Liver (tissue), 3 donors: ENCODE data around the gene PLA1A.

Experiments used
- EGR1 ChIP-seq, 2 donors: IDR thresholded peaks; 2 replicates each; pipeline ENCODE4 v1.6.1; 2016 to 2018; ENCODE audit warnings: antibody characterized with exemption in 2 of 2, low read depth in 2 of 2
- FOXA2 ChIP-seq: IDR thresholded peaks from 2 replicates; pipeline ENCODE4 v1.6.1; 2016; ENCODE audit warnings: antibody characterized with exemption
- GABPA ChIP-seq, 2 donors: IDR thresholded peaks in 1 of 2; conservative IDR thresholded peaks in 1 of 2; 2 replicates each; pipeline ENCODE4 v1.6.1; 2016; ENCODE audit warnings: antibody characterized with exemption in 2 of 2, mild to moderate bottlenecking in 1 of 2, moderate library complexity in 1 of 2
- JUND ChIP-seq, 2 donors: IDR thresholded peaks; 2 replicates each; pipeline ENCODE4 v1.6.1; 2016; ENCODE audit warnings: antibody characterized with exemption in 2 of 2
- RAD21 ChIP-seq, 2 donors: IDR thresholded peaks; 2 replicates each; pipeline ENCODE4 v1.6.1; 2016; ENCODE audit warnings: antibody characterized with exemption in 2 of 2, mild to moderate bottlenecking in 2 of 2
- RXRA ChIP-seq, 2 donors: IDR thresholded peaks; 2 replicates each; pipeline ENCODE4 v1.6.1; 2017 to 2018; ENCODE audit warnings: antibody characterized with exemption in 2 of 2, mild to moderate bottlenecking in 1 of 2
- SP1 ChIP-seq: IDR thresholded peaks from 2 replicates; pipeline ENCODE4 v1.6.1; 2018; ENCODE audit warnings: antibody characterized with exemption, mild to moderate bottlenecking
- TAF1 ChIP-seq: conservative IDR thresholded peaks from 2 replicates; pipeline ENCODE4 v1.6.1; 2016; ENCODE audit warnings: antibody characterized with exemption, mild to moderate bottlenecking
- TF ChIP-seq, protein P1 (sequence below): fragments of 150-350 bp; IDR thresholded peaks from 2 replicates; pipeline ENCODE4 v1.5.1; 2017; ENCODE audit warnings: improper control_type of control experiment, low read depth, low read length; ENCODE audit not compliant: missing input control
- TF ChIP-seq, protein P2 (sequence below): IDR thresholded peaks from 2 replicates; pipeline ENCODE4 v1.6.1; 2016; ENCODE audit warnings: antibody characterized with exemption
- TF ChIP-seq, protein P3 (sequence below): IDR thresholded peaks from 2 replicates; pipeline ENCODE4 v1.6.1; 2016; ENCODE audit warnings: antibody characterized with exemption
- TF ChIP-seq, protein P4 (sequence below): IDR thresholded peaks from 2 replicates; pipeline ENCODE4 v1.6.1; 2016; ENCODE audit warnings: antibody characterized with exemption
- TF ChIP-seq, protein P5 (sequence below): IDR thresholded peaks from 2 replicates; pipeline ENCODE4 v1.6.1; 2016; ENCODE audit warnings: antibody characterized with exemption, mild to moderate bottlenecking
- donor health status: healthy.
- donor health status: healthy.

DNA sequence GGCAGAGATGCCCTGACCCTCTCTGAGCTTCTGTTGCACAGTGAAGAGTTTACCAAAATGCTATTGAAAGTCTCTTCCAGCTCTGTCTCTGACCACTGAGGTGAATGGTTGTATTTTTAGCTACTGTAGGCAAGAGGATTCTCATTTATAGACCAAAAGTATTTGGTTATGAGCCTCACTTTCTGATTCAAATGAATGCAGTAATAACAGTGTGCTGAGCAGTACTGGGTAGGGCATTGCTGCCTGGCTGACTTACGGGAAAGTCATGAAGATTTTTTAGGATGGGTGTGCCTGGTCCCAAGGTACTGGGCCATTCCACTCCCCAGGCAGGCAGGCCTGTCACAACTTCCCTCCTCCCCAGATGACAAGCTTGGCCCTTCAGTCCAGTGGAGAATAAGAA, 15.5 kb downstream of the PLA1A start:
- TF ChIP-seq, protein P1, sequence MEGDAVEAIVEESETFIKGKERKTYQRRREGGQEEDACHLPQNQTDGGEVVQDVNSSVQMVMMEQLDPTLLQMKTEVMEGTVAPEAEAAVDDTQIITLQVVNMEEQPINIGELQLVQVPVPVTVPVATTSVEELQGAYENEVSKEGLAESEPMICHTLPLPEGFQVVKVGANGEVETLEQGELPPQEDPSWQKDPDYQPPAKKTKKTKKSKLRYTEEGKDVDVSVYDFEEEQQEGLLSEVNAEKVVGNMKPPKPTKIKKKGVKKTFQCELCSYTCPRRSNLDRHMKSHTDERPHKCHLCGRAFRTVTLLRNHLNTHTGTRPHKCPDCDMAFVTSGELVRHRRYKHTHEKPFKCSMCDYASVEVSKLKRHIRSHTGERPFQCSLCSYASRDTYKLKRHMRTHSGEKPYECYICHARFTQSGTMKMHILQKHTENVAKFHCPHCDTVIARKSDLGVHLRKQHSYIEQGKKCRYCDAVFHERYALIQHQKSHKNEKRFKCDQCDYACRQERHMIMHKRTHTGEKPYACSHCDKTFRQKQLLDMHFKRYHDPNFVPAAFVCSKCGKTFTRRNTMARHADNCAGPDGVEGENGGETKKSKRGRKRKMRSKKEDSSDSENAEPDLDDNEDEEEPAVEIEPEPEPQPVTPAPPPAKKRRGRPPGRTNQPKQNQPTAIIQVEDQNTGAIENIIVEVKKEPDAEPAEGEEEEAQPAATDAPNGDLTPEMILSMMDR = no peak
- TF ChIP-seq, protein P2, sequence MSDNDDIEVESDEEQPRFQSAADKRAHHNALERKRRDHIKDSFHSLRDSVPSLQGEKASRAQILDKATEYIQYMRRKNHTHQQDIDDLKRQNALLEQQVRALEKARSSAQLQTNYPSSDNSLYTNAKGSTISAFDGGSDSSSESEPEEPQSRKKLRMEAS = no peak
- TF ChIP-seq TAF1 (no peak), RXRA (IDR thresholded peaks at IDR 0.05) (no peak), GABPA (IDR thresholded peaks at IDR 0.05 in 1 of 2, conservative IDR thresholded peaks at IDR 0.05 in 1 of 2) (no peak), EGR1 (IDR thresholded peaks at IDR 0.05; ENCODE audit: low read depth in 2 of 2) (no peak), FOXA2 (no peak), SP1 (no peak), RAD21 (IDR thresholded peaks at IDR 0.05) (no peak), JUND (IDR thresholded peaks at IDR 0.05) (no peak)
- TF ChIP-seq, protein P3, sequence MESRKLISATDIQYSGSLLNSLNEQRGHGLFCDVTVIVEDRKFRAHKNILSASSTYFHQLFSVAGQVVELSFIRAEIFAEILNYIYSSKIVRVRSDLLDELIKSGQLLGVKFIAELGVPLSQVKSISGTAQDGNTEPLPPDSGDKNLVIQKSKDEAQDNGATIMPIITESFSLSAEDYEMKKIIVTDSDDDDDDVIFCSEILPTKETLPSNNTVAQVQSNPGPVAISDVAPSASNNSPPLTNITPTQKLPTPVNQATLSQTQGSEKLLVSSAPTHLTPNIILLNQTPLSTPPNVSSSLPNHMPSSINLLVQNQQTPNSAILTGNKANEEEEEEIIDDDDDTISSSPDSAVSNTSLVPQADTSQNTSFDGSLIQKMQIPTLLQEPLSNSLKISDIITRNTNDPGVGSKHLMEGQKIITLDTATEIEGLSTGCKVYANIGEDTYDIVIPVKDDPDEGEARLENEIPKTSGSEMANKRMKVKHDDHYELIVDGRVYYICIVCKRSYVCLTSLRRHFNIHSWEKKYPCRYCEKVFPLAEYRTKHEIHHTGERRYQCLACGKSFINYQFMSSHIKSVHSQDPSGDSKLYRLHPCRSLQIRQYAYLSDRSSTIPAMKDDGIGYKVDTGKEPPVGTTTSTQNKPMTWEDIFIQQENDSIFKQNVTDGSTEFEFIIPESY = no peak
- TF ChIP-seq, protein P4, sequence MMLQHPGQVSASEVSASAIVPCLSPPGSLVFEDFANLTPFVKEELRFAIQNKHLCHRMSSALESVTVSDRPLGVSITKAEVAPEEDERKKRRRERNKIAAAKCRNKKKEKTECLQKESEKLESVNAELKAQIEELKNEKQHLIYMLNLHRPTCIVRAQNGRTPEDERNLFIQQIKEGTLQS = no peak
- TF ChIP-seq, protein P5, sequence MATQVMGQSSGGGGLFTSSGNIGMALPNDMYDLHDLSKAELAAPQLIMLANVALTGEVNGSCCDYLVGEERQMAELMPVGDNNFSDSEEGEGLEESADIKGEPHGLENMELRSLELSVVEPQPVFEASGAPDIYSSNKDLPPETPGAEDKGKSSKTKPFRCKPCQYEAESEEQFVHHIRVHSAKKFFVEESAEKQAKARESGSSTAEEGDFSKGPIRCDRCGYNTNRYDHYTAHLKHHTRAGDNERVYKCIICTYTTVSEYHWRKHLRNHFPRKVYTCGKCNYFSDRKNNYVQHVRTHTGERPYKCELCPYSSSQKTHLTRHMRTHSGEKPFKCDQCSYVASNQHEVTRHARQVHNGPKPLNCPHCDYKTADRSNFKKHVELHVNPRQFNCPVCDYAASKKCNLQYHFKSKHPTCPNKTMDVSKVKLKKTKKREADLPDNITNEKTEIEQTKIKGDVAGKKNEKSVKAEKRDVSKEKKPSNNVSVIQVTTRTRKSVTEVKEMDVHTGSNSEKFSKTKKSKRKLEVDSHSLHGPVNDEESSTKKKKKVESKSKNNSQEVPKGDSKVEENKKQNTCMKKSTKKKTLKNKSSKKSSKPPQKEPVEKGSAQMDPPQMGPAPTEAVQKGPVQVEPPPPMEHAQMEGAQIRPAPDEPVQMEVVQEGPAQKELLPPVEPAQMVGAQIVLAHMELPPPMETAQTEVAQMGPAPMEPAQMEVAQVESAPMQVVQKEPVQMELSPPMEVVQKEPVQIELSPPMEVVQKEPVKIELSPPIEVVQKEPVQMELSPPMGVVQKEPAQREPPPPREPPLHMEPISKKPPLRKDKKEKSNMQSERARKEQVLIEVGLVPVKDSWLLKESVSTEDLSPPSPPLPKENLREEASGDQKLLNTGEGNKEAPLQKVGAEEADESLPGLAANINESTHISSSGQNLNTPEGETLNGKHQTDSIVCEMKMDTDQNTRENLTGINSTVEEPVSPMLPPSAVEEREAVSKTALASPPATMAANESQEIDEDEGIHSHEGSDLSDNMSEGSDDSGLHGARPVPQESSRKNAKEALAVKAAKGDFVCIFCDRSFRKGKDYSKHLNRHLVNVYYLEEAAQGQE = no peak
